Lower leg skin (tissue), 4 donors: ENCODE results near the gene CBX4. TPM values are rescaled to one million over a fixed set of nuclear protein-coding genes. Genes with fewer than 3 reads are reported as not detected.

ENCODE experiments used
- DNase-seq, 2 donors: peaks; one replicate each; pipeline ENCODE4 v3.0.0-alpha.2; 2019; ENCODE audit warnings: low spot score in 2 of 2
- H3K4me3 ChIP-seq: fragments of 200-600 bp; sonication (generic); 2 replicates; pipeline ENCODE4 v1.5.1; 2017; ENCODE audit warnings: mild to moderate bottlenecking, low read depth; ENCODE audit not compliant: poor library complexity, severe bottlenecking
- POLR2A ChIP-seq, 2 donors: fragments of 450-650 bp; IDR thresholded peaks; one replicate each; pipeline ENCODE4 v1.6.1; 2016 to 2017; ENCODE audit warnings: antibody characterized with exemption in 2 of 2, mild to moderate bottlenecking in 1 of 2, moderate library complexity in 1 of 2
- WGBS, 2 donors: methylation state at CpG; one replicate each; pipeline ENCODE4 v1.1.5; 2018; 5-methylcytosine and 5-hydroxymethylcytosine counted together
- intact Hi-C: fragments of 100-400 bp; cut with DNase I; formaldehyde crosslinking; loops from one replicate; pipeline ENCODE4 v1.15.0; 2023; ENCODE audit warnings: low total_unique reads
- total RNA-seq, 4 donors: library from RNA; depleted of rRNA; stranded (reverse); fragments of >200 nt; gene quantifications; one replicate each; pipeline ENCODE4 v1.1.0, GENCODE V29; 2016
- TF ChIP-seq, protein P1 (sequence below), 3 donors: fragments of 450-650 bp; IDR thresholded peaks; one replicate each; pipeline ENCODE4 v1.5.1; 2016; ENCODE audit warnings: antibody characterized with exemption in 3 of 3, mild to moderate bottlenecking in 3 of 3, moderate library complexity in 2 of 3

Gene CBX4
- total RNA-seq, 4 donors from 2014 or later: 30.2 to 35.6 (median 32.2) TPM

DNA sequence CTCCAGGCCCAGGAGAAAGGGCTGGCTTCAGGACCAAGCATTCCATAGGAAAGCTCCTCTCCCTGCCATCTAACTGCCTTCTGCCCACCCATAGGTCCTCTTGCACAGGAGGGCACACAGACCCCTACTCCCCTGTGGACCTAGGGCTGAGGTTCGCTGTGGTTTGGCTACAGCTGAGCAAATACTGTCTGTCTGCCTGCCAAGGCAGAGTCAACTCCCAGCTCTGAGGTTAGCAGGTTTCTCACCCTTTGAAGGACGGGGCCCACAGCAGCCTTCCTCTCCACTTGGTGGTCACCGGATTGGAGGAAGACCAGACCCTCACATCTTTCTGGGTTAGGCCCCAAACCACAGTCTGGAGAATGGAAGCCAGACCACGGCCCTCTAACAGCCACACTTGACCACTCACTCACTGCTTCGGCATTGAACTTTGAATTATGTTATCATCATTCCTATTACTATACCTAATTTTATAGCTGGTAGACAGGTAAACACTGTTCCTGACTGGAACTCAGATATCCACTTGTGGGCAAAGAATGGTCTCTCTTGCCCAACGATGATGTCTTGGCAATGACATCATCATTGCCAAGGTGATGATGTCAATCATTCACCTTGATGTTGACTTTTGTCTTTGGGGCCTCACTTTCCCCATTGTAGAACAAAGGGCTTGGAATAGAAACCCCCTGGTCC lies 14.2 kb downstream of the CBX4 start:
- intact Hi-C loops: no loop called here
- no peak overlapping the region for H3K4me3 ChIP-seq
- WGBS, 2 donors: 82 to 90% methylated on average over 6 of the region's 6 CpGs
- DNase-seq: no peak
- TF ChIP-seq, protein P1, sequence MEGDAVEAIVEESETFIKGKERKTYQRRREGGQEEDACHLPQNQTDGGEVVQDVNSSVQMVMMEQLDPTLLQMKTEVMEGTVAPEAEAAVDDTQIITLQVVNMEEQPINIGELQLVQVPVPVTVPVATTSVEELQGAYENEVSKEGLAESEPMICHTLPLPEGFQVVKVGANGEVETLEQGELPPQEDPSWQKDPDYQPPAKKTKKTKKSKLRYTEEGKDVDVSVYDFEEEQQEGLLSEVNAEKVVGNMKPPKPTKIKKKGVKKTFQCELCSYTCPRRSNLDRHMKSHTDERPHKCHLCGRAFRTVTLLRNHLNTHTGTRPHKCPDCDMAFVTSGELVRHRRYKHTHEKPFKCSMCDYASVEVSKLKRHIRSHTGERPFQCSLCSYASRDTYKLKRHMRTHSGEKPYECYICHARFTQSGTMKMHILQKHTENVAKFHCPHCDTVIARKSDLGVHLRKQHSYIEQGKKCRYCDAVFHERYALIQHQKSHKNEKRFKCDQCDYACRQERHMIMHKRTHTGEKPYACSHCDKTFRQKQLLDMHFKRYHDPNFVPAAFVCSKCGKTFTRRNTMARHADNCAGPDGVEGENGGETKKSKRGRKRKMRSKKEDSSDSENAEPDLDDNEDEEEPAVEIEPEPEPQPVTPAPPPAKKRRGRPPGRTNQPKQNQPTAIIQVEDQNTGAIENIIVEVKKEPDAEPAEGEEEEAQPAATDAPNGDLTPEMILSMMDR (IDR thresholded peaks at IDR 0.05): no peak
- TF ChIP-seq POLR2A (IDR thresholded peaks at IDR 0.05): no peak

DNA sequence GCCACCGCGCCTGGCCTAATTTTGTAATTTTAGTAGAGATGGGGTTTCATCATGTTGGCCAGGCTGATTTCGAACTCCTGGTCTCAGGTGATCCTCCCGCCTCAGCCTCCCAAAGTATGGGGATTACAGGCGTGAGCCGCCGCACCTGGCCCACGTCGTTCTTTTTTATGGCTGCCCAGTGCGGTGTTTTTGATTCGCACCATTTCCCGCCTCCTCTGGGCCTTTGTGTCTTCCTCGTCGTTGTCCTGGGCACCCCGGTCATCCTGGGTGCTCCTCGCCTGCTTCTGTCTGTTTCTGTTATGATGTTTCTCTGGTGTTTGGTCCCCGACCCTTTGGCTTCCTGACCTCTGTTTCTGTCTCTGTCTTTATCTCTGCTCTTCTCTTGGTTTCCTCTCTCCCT lies 15.0 kb downstream of the CBX4 start:
- intact Hi-C loops: no loop called here
- WGBS, 2 donors: 93 to 94% methylated on average over 17 of the region's 17 CpGs
- H3K4me3 ChIP-seq: no peak overlapping the region
- no peak for TF ChIP-seq POLR2A (IDR thresholded peaks at IDR 0.05)
- TF ChIP-seq, protein P1 (IDR thresholded peaks at IDR 0.05): no peak
- no peak for DNase-seq

DNA sequence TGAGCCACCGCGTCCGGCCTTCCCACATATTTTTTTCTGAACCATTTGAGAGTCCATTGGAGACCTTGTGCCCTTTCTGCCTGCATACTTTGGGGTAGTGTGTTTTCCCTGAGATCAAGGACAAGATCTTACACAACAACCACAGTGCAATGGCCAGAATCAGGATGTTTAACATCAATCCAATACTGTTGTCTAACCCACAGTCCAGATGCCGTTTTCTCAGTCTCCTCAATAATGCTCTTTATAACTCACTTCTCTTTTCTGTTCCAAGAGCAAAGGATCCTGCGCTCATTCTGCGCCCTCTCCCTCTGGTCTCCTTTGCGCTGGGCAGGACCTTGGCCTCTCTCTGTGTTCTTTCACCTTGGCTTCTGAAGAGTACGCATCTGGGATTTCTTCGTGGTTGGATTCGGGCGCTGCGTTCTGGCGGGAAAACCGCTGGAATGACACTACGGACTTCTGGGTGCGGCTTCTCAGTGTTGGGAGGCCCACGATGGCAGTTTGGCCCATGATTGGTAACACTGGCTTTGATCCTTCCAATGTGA lies 16.6 kb downstream of the CBX4 start:
- TF ChIP-seq POLR2A (IDR thresholded peaks at IDR 0.05): no peak
- TF ChIP-seq, protein P1 (IDR thresholded peaks at IDR 0.05): no peak
- intact Hi-C loops: no loop called here
- no peak overlapping the region for H3K4me3 ChIP-seq
- 93 to 95% methylated on average over 17 of the region's 17 CpGs for WGBS, 2 donors
- no peak for DNase-seq

DNA sequence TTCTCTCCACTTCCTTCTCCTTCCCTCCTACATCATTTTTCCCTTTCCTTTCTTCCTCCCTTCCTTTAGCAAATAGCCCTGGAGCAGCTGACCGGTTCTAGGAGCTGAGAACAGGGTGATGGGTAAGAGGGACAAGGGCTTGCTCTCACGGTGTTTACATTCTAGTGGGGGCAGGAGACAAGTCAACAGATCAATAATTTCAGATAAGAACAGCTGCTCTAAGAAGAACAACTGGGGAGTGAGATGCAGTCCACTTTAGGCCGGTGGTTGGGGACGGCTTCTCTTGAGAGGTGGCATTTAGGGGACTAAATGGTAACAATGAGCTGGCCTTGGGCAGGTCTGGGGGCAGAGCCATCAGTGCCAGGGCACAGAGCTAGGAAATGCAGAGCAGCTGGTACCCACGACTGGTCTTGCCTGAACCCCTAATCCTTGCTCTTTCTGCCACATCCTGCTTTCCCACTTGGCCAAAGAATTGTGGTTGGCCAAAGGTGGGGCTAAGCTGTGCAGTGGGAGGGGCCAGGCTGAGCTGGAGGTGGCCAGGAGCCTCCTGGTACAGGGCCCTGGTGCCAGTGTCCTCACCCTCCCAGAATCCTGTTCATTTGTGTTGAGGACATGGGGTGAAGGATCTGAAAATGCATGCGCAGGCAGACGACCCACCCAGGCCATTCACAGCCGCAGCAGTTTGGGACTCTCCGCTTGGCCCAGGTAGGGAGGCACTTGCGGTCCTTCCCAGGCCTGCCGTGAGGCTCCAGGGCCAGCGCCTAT lies 17.7 kb downstream of the CBX4 start:
- no peak for DNase-seq
- TF ChIP-seq POLR2A (IDR thresholded peaks at IDR 0.05): no peak
- TF ChIP-seq, protein P1 (IDR thresholded peaks at IDR 0.05): no peak
- 84 to 91% methylated on average over 12 of the region's 12 CpGs for WGBS, 2 donors
- intact Hi-C loops: no loop called here
- H3K4me3 ChIP-seq: no peak overlapping the region

DNA sequence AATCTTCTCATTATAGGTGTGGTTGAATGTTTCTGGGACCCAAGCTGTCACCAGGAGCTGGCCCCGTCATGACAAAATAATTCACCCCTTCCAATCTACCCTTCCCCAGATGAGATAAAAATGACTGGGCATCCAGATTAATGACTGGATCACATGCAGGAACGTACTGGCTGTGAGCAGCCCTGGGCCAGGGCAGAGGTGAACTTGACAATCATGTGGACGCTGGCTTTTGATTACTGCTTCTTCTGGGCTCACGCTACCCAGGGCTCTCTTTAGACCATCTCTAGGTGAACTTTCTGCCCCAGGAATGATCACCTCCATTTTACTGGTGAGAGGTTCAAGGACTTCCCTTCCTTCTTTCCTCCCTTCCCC lies 18.3 kb downstream of the CBX4 start:
- no peak for TF ChIP-seq POLR2A (IDR thresholded peaks at IDR 0.05)
- TF ChIP-seq, protein P1 (IDR thresholded peaks at IDR 0.05): no peak
- intact Hi-C loops: no loop called here
- H3K4me3 ChIP-seq: no peak overlapping the region
- DNase-seq: no peak
- WGBS, 2 donors: 82 to 95% methylated on average over 4 of the region's 4 CpGs
